NCI-H1105 (cell line): ENCODE data around the gene CLHC1.
"Not testable (repeated sequence)": the region's sequence is repeated elsewhere in the genome, so short reads cannot be mapped to it uniquely, and the experiment has no call there.

Source experiments
- DNase-seq: peaks from one replicate; lab custom pipeline; 2025; lab: John Stamatoyannopoulos, UW

CLHC1 gene

GRCh38 chr2:55232084-55232862, at the start of gene CLHC1, which contains the start of gene RPS27A:
Gene CLHC1 (minus strand): TSS chr2:55232293. CDS start chr2:55222411, 9,882 bp downstream.
Gene RPS27A (plus strand): TSS chr2:55232688. CDS start chr2:55232825, 137 bp downstream.
- DNase-seq: peak; percentile 93

GRCh38 chr2:55280851-55281546, 48.9 kb upstream of the CLHC1 start:
- not testable (repeated sequence) for DNase-seq

GRCh38 chr2:55279859-55280424, 47.8 kb upstream of the CLHC1 start:
- DNase-seq: not testable (repeated sequence)

GRCh38 chr2:55279214-55279835, 47.2 kb upstream of the CLHC1 start:
- not testable (repeated sequence) for DNase-seq

GRCh38 chr2:55277310-55277709, 45.2 kb upstream of the CLHC1 start:
- no peak for DNase-seq

- DNase-seq: not testable (repeated sequence)
Observed at GRCh38 chr2:55274346-55274745, 42.3 kb upstream of the CLHC1 start.

GRCh38 chr2:55269645-55269990, 37.5 kb upstream of the CLHC1 start:
- no peak for DNase-seq

GRCh38 chr2:55268907-55269644, 37.0 kb upstream of the CLHC1 start, which contains the start of gene MTIF2:
Gene MTIF2 (minus strand): TSS chr2:55269231. CDS start chr2:55263858, 5,373 bp downstream.
- DNase-seq: peak; percentile 89

GRCh38 chr2:55268288-55268906, 36.3 kb upstream of the CLHC1 start:
- DNase-seq: no peak

GRCh38 chr2:55259586-55259985, 27.5 kb upstream of the CLHC1 start:
- DNase-seq: not testable (repeated sequence)

GRCh38 chr2:55252832-55253231, 20.7 kb upstream of the CLHC1 start:
- DNase-seq: no peak

- DNase-seq: no peak
Observed at GRCh38 chr2:55247025-55247424, 14.9 kb upstream of the CLHC1 start.

- DNase-seq: no peak
Observed at GRCh38 chr2:55245411-55245810, 13.3 kb upstream of the CLHC1 start.

GRCh38 chr2:55242617-55243016, 10.5 kb upstream of the CLHC1 start:
- no peak for DNase-seq

- not testable (repeated sequence) for DNase-seq
Observed at GRCh38 chr2:55241582-55241981, 9.5 kb upstream of the CLHC1 start.

- DNase-seq: no peak
Observed at GRCh38 chr2:55239656-55240222, 7.6 kb upstream of the CLHC1 start.

- no peak for DNase-seq
Observed at GRCh38 chr2:55236992-55237543, 5.0 kb upstream of the CLHC1 start.

GRCh38 chr2:55235724-55236538, 3.8 kb upstream of the CLHC1 start:
- no peak for DNase-seq

GRCh38 chr2:55233658-55233940, 1.5 kb upstream of the CLHC1 start:
- no peak for DNase-seq
